ENCODE data around the gene NTPCR.

NTPCR gene

DNA sequence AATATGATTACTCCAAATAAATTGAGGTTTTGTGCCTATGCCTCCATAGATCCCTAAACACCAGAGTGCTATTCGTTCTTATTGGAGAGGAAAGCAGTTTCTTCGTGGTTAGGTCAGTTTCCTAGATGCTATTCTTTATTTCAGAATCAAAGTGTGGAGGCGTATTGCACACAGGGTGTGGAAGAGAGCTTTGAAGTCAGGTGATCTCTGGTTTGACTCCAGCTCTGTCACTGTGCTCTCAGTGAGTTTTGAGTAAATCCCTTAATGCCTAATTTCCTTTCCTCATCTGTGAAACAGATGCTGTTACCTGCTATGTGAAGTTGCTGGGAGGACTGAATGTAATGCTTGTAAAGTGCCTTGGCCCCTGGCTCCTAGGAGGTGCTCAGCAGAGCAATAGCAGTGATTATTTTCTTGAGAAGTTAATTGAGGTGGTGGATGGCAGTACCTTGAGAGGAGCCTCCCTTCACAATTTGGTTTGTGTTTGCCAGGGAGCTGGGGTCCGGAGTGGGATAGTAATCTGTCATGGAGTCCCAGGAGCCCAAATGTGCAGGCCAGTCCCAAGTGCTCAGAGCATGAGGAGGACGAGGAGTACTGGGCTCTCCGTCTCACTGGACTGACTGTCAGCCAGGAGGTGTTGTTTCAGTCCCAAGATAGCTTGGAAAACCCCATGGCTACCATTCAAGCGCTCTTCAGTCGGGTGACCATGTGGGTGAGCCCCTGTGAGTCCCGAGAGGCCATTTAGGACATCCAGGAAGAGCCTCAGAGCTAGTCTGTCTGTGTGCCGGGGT is 14.9 kb downstream of the NTPCR start:
- no peak for DNase-seq

DNA sequence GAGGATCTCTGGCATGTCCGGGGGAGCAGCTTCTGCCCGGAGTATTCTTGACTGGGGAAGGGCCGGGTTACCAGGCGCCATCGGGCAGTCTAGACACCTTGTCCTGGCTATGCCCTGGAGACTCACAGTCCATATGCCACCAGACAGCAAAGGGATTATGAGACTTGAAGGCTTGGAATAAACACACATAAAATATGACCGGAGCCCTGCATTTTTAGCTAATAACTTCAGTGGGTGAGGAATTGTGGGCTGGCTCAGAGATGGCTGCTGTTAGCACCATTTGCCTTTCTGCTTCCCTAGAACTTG is 15.5 kb downstream of the NTPCR start:
- no peak for DNase-seq

DNA sequence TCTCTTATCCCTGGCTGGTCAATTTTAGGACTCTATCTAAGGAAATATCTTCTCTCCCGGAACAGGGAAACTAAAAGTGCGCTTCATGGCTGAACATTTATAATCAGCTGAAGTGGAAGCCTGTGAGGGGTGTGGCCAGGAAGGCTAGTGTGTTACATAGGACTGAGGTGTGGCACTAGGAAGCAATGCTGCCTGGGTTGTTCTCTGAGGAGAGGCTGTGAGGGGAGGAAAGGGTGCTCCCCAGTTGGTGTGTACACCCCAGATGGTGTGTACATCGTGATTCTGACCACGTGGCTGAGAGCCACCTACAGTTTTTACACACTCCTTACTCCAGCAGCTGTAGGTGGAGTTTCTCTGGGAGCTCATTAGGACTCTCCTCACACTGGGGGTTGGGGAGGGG is 16.3 kb downstream of the NTPCR start:
- DNase-seq: no peak

DNA sequence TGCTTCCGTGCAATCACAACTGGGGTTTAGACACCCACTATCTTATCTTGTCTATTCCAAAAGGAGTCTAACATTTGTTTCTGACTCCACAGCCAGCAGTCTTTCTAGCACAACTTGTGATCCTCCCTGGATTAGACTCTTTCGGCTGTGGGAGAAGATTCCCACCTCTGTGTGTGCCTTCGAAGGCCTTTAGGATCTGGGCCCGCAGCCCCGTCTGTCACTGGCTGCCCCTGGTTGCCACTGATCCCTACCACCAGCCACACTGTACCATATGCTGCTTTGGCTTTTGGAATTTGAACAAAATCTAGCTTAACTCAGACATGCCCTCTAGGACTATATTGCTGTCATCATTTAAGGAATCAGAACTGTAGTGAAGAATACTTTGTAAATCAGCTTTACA is 18.0 kb downstream of the NTPCR start:
- no peak for DNase-seq

GRCh38 chr1:232968965-232969364 is 18.6 kb downstream of the NTPCR start:
- no peak for DNase-seq

DNA sequence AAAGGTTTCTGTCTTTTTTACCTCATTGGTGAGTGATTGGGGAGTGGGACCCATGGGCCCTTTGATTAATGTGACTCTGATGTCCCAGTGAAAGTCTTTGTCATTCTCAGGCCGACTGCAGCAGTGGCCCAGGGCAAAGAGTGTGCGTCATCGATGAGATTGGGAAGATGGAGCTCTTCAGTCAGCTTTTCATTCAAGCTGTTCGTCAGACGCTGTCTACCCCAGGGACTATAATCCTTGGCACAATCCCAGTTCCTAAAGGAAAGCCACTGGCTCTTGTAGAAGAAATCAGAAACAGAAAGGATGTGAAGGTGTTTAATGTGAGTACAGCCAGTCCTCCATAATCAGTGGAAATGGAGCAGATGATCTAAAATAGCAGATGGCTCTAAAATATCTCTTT is 19.4 kb downstream of the NTPCR start:
- DNase-seq: no peak

DNA sequence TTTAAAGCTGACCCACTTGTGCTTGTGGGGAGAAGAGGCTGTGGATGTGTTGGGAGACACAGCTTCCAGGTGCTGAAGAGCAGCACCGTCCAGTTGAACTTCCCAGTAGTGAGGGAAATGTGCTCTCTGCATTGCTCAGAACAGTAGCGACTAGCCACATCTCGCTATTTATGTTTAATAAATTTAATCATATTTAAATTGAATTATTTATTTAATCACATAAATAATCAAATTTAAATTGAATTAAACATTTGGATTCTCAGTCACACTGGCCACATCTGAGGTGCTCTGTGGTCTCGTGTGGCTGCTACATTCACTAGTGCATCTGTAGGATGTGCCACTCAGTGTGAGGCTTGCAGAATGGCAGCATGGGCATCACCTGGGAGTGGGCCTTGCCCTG is 20.1 kb downstream of the NTPCR start:
- no peak for DNase-seq

DNA sequence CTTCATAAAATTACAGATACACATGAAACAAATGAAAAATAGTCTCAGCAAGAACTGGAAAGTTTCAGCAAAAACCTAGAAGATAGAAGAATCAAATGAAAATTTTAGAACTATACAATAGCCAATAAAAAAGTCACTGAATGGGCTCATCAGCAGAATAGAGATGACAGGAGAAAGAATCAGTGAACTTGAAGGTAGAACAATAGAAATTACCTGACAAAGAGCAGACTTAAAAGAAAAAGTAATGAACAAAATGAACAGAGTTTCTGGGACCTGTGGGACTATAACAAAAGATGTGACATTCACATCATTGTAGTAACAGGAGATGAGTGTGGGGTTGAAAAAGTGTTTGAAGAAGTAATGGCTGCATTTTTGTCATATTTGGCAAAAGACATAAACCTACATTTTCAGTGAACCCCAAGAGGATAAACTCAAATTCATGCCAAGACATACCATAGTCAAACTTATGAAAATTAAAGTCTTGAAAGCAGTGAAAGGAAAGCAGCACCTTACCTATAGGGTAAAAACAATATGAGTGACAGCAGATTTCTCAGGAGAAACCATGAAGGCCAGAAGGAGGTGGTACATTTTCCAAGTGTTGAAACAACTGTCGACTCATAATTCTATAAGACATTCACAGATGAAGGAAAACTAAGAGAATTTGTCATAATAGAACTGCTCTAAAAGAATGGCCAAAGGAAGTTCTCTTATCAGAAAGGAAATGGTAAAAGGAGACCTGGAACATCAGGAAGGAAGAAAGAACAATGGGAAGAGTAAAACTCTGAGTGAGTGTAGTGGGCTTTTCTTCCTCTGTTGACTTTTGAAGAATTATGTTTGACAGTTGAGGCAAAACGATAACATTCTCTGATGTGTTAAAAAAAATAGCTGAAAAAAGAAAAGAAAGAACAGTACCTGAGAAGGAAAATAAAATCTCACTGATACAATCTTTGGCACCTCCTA is 23.5 kb downstream of the NTPCR start:
- no peak for DNase-seq

- DNase-seq: no peak
These were observed 24.6 kb downstream of the NTPCR start for GRCh38 chr1:232974971-232975370.

GRCh38 chr1:232978091-232978634 is 27.8 kb downstream of the NTPCR start:
- peak; percentile 49 for DNase-seq

DNA sequence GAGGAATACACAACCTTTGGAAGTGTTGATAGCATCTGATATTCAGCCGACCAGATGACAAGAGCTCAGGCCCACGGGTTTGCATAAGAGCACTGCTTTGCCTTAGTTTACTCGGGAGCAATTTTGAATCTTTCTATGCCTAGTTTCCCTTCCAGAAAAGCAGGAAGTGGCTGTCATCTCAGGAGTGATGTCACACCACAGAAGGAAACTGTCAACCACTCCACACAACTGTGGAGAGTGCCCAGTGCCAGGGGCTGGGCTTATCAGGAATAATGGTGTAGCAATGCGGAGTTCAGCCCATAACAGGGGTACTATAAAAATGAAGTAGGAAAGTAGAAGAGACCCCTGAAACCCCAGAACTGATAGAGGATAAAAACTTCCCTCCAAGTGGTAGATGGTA is 28.4 kb downstream of the NTPCR start:
- DNase-seq: no peak

DNA sequence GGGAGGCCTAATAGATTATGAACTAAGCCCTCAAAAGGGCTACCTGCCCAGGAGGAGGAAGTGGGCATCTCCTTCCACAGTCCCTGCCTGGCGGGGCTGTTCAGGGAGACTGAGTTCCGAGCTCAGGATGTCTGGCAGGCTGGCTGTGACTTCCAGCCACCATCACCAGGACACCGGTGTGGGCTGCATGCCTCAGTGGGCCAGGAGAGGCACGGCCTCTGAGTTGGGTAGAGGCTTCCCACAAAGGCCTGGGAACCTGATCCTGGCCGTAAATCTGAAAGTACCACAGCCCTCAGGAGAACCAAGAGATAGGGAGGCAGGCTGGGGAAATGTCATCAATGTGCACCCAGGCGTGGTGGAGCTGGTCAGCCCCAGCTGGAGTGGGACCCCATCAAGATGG is 29.1 kb downstream of the NTPCR start:
- DNase-seq: no peak

DNA sequence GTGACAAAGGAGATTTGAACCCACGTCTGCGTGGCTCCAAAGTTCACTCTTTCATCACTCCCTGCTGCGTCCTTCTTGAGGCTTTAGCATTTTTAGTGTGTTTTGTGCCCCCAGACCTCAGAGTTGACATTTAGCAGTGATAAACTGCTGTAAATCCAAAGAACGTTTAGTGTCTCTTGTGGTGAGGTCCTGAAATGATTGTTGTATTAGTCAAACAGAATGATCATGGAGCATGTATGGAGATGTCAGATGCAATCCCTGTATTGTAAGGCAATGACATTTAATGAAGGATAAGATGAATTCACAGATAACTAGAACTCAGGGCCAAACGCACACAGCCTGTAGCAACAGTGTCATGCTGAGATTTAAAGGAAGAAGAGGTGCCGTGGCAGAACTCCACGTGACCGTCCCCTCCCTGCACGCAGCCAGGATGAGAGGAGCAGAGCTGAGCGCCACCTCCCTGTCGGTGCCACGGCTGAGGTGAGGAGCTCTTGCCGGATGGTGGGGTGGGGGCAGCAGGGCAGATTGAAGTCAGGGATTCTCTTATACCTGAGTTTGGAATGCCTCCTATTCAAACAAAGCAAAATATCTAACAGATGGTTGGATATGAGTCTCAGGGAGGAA is 30.1 kb downstream of the NTPCR start:
- DNase-seq: peak; percentile 58

DNA sequence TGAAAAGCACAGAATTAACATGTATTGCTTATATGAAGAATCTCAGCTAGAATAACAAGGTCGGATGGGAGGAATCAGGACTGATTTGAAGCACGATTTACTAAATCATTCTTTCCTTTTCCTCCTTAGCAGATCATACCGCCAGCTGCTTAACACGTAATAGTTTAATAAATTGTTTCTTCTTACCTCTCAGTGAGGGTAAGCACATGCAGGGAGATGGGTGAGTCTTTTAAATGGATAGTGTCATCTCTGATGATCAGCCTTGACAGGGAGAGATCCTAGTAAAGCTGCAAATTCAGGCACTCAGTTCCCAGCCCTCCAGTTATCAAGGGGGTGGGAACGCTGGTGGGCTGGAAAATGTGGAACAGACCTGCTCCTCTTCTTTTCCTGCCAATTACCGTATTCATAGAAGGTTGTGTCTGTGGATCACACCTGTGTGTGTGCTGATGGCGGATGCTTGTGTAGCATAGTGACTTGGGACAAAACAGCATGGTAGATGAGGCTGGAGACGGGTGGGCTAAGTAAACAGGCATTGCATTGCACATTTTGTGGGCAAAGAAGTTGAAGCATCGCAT is 30.7 kb downstream of the NTPCR start:
- no peak for DNase-seq

DNA sequence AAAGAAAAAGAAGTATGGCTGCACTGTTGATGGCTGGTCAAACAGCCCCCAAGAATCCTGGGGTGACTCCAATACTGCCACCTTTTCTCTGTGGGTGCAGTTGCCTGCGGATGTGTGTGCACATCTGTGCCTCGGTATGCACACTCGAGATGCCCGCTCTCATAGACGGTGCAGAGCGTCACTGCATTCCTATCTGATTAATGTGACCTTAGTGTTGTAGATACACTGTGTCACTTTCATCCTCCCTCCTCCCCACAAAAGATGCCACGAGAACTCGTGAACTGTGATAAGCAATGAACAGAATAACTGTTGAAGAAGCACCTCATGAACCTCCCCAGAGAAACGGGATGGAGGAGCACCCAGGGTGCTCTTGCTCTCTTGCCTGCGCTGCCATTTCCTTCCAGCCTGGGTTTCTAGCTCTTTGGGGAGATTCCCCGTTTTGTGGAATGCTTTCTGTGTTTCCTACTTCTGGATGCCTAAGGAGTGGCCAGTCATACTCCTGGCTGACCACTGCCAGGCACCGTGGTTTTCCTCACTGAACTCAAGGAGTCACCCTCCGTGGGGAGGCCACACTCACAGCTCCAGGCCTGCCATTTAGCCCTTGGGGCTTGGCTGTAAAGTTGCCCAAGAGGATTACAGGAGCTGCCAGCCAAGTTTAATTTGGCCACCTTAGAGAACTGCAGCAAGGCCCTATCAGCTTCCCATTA is 32.0 kb downstream of the NTPCR start:
- no peak for DNase-seq

- DNase-seq: no peak
These were observed 33.0 kb downstream of the NTPCR start for GRCh38 chr1:232983375-232983774.

- no peak for DNase-seq
These were observed 33.6 kb downstream of the NTPCR start for GRCh38 chr1:232983817-232984567.

GRCh38 chr1:232984577-232985425 is 34.4 kb downstream of the NTPCR start:
- DNase-seq: no peak

- DNase-seq: no peak
These were observed 35.6 kb downstream of the NTPCR start for GRCh38 chr1:232985882-232986526.

DNA sequence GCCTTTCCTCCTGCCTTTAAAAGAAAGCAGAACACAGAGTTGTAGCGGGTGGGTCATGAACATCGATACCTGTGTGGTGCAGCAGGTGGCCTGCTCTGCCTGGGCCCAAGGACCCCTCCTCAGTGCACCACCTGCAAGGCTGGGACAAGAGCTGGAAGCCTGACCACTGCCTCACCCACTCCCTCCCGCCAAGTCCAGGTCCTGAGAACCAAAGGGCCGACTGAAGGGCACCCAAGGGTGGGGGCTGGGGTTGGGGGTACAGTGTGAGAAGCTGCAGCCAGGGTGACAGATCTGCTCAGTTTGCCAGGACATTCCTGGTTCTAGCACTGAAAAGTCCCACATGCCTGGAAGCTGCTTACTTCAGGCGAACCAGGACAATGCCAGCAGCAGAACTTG is 36.1 kb downstream of the NTPCR start:
- no peak for DNase-seq
